ENCODE data around the gene TMPRSS6. TPM values are rescaled to one million over a fixed set of nuclear protein-coding genes. Genes with fewer than 3 reads are reported as not detected.
A peak's percentile ranks its signal among the peaks of the same experiment; 100 is the strongest.

TMPRSS6 gene
- total and polyA plus RNA-seq, 2 of the 13 experiments (the other 11 are each of a cell fraction or from before 2014, with no cell fraction given) = 4.2 to 4.8 TPM

- TF ChIP-seq ZMYM3 (CRISPR knock-in tag; IDR thresholded peaks at IDR 0.05) (no peak), TFAP4 (IDR thresholded peaks at IDR 0.05; ENCODE audit: borderline replicate concordance, low read depth) (no peak), ZNF567 (CRISPR knock-in tag; IDR thresholded peaks at IDR 0.05; ENCODE audit: borderline replicate concordance) (no peak), FOXK1 (CRISPR knock-in tag; IDR thresholded peaks at IDR 0.05; ENCODE audit: borderline replicate concordance, low read depth) (no peak), ZGPAT (CRISPR knock-in tag; IDR thresholded peaks at IDR 0.05) (peak; percentile 45), CHD2 (IDR thresholded peaks at IDR 0.05; ENCODE audit: low read depth, low read length) (no peak), RCOR2 (CRISPR knock-in tag; IDR thresholded peaks at IDR 0.05) (no peak), SNRNP70 (IDR thresholded peaks at IDR 0.05; ENCODE audit: low read depth, low read length) (no peak), MAZ (IDR thresholded peaks at IDR 0.05; ENCODE audit: borderline replicate concordance, low read depth, low read length) (0 out of 2 replicates have a peak, but pooled peaks have one; percentile 33), MAZ (CRISPR knock-in tag; IDR thresholded peaks at IDR 0.05; ENCODE audit: low read depth) (no peak), SOX6 (IDR thresholded peaks at IDR 0.05) (no peak), SOX6 (CRISPR knock-in tag; IDR thresholded peaks at IDR 0.05) (0 out of 2 replicates have a peak, but pooled peaks have one; percentile 14), CCDC6 (CRISPR knock-in tag; IDR thresholded peaks at IDR 0.05) (no peak), MED13 (CRISPR knock-in tag; IDR thresholded peaks at IDR 0.05) (no peak), ZBTB39 (CRISPR knock-in tag; IDR thresholded peaks at IDR 0.05) (no peak), ZNF510 (CRISPR knock-in tag; IDR thresholded peaks at IDR 0.05; ENCODE audit: low read depth) (0 out of 2 replicates have a peak, but pooled peaks have one; percentile 34), ZNF143 (CRISPR knock-in tag; IDR thresholded peaks at IDR 0.05) (no peak), ATF3 (CRISPR knock-in tag; IDR thresholded peaks at IDR 0.05) (no peak), HNRNPLL (IDR thresholded peaks at IDR 0.05; ENCODE audit: low read depth, low read length, poor library complexity, severe bottlenecking) (no peak), ZNF558 (CRISPR knock-in tag; IDR thresholded peaks at IDR 0.05; ENCODE audit: borderline replicate concordance) (peak; percentile 45; the same call in 1 of the 2 replicates), ZBTB2 (CRISPR knock-in tag; IDR thresholded peaks at IDR 0.05; ENCODE audit: low read depth) (no peak), ZNF232 (CRISPR knock-in tag; IDR thresholded peaks at IDR 0.05; ENCODE audit: borderline replicate concordance) (no peak), ZNF772 (CRISPR knock-in tag; IDR thresholded peaks at IDR 0.05) (peak; percentile 18; the same call in 1 of the 2 replicates), ZC3H13 (CRISPR knock-in tag; IDR thresholded peaks at IDR 0.05) (no peak), ZKSCAN8 (CRISPR knock-in tag; IDR thresholded peaks at IDR 0.05; ENCODE audit: borderline replicate concordance) (no peak), ZKSCAN1 (IDR thresholded peaks at IDR 0.05; ENCODE audit: low read length) (no peak), AHR (CRISPR knock-in tag; IDR thresholded peaks at IDR 0.05) (no peak)
Observed at GRCh38 chr22:37018815-37019308, 90.7 kb downstream of the TMPRSS6 start (continued).
